ENCODE results near the gene SRBD1.

GRCh38 chr2:45636008-45636407, 24.9 kb upstream of the SRBD1 start:
- TF ChIP-seq CTCF (IDR thresholded peaks at IDR 0.05): no peak
- TF ChIP-seq POLR2A (IDR thresholded peaks at IDR 0.05): no peak
- TF ChIP-seq EP300 (IDR thresholded peaks at IDR 0.05): no peak
